WTC11 (cell line): ENCODE measurements around the gene HK2.

ENCODE experiments used
- CREB1 ChIP-seq: sonication (generic); formaldehyde crosslinking; IDR thresholded peaks from 2 replicates; pipeline ENCODE4 v1.8.0; 2023; ENCODE audit warnings: mild to moderate bottlenecking, missing genetic modification reagents
- FOXJ3 ChIP-seq: sonication (generic); formaldehyde crosslinking; IDR thresholded peaks from 2 replicates; pipeline ENCODE4 v1.9.0; 2021; ENCODE audit warnings: missing genetic modification reagents, mild to moderate bottlenecking, borderline replicate concordance
- MAX ChIP-seq: sonication (generic); formaldehyde crosslinking; IDR thresholded peaks from 2 replicates; pipeline ENCODE4 v1.8.0; 2022; ENCODE audit warnings: mild to moderate bottlenecking, missing genetic modification reagents
- NFE2L1 ChIP-seq: sonication (generic); formaldehyde crosslinking; IDR thresholded peaks from 2 replicates; pipeline ENCODE4 v1.8.1; 2023; ENCODE audit warnings: missing genetic modification reagents
- NR1H2 ChIP-seq: sonication (generic); formaldehyde crosslinking; IDR thresholded peaks from 2 replicates; pipeline ENCODE4 v1.9.0; 2021; ENCODE audit warnings: mild to moderate bottlenecking, moderate library complexity, missing genetic modification reagents
- USF1 ChIP-seq: sonication (generic); formaldehyde crosslinking; IDR thresholded peaks from 2 replicates; pipeline ENCODE4 v1.8.0; 2022; ENCODE audit warnings: mild to moderate bottlenecking, missing genetic modification reagents
- TF ChIP-seq, protein P1 (sequence below): sonication (generic); formaldehyde crosslinking; conservative IDR thresholded peaks from 2 replicates; pipeline ENCODE4 v1.8.1; 2023; ENCODE audit warnings: mild to moderate bottlenecking, low read depth, missing genetic modification reagents, moderate library complexity
- TF ChIP-seq, protein P2 (sequence below): fragments of 200-600 bp; IDR thresholded peaks from 2 replicates; pipeline ENCODE4 v1.8.0; 2022; ENCODE audit warnings: antibody characterized with exemption
- TF ChIP-seq, protein P3 (sequence below): fragments of 250-450 bp; sonication (Bioruptor Pico); IDR thresholded peaks from 2 replicates; pipeline ENCODE4 v1.9.0; 2021; ENCODE audit warnings: mild to moderate bottlenecking

- TF ChIP-seq, protein P1, sequence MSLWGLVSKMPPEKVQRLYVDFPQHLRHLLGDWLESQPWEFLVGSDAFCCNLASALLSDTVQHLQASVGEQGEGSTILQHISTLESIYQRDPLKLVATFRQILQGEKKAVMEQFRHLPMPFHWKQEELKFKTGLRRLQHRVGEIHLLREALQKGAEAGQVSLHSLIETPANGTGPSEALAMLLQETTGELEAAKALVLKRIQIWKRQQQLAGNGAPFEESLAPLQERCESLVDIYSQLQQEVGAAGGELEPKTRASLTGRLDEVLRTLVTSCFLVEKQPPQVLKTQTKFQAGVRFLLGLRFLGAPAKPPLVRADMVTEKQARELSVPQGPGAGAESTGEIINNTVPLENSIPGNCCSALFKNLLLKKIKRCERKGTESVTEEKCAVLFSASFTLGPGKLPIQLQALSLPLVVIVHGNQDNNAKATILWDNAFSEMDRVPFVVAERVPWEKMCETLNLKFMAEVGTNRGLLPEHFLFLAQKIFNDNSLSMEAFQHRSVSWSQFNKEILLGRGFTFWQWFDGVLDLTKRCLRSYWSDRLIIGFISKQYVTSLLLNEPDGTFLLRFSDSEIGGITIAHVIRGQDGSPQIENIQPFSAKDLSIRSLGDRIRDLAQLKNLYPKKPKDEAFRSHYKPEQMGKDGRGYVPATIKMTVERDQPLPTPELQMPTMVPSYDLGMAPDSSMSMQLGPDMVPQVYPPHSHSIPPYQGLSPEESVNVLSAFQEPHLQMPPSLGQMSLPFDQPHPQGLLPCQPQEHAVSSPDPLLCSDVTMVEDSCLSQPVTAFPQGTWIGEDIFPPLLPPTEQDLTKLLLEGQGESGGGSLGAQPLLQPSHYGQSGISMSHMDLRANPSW (CRISPR knock-in tag) = no peak
- TF ChIP-seq, protein P2, sequence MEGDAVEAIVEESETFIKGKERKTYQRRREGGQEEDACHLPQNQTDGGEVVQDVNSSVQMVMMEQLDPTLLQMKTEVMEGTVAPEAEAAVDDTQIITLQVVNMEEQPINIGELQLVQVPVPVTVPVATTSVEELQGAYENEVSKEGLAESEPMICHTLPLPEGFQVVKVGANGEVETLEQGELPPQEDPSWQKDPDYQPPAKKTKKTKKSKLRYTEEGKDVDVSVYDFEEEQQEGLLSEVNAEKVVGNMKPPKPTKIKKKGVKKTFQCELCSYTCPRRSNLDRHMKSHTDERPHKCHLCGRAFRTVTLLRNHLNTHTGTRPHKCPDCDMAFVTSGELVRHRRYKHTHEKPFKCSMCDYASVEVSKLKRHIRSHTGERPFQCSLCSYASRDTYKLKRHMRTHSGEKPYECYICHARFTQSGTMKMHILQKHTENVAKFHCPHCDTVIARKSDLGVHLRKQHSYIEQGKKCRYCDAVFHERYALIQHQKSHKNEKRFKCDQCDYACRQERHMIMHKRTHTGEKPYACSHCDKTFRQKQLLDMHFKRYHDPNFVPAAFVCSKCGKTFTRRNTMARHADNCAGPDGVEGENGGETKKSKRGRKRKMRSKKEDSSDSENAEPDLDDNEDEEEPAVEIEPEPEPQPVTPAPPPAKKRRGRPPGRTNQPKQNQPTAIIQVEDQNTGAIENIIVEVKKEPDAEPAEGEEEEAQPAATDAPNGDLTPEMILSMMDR = no peak
- TF ChIP-seq, protein P3, sequence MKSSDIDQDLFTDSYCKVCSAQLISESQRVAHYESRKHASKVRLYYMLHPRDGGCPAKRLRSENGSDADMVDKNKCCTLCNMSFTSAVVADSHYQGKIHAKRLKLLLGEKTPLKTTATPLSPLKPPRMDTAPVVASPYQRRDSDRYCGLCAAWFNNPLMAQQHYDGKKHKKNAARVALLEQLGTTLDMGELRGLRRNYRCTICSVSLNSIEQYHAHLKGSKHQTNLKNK (CRISPR knock-in tag) = no peak
- TF ChIP-seq MAX (CRISPR knock-in tag) = no peak
- no peak for TF ChIP-seq USF1
- no peak for TF ChIP-seq CREB1 (CRISPR knock-in tag)
- TF ChIP-seq FOXJ3 (CRISPR knock-in tag) = no peak
- no peak for TF ChIP-seq NFE2L1 (CRISPR knock-in tag)
- TF ChIP-seq NR1H2 (CRISPR knock-in tag) = no peak
Observed at GRCh38 chr2:74861531-74861930, 27.6 kb downstream of the HK2 start.
